ENCODE data around the gene SWSAP1.
A peak's percentile ranks its signal among the peaks of the same experiment; 100 is the strongest.
"Not testable (repeated sequence)": the region's sequence is repeated elsewhere in the genome, so short reads cannot be mapped to it uniquely, and the experiment has no call there.

Gene SWSAP1

DNA sequence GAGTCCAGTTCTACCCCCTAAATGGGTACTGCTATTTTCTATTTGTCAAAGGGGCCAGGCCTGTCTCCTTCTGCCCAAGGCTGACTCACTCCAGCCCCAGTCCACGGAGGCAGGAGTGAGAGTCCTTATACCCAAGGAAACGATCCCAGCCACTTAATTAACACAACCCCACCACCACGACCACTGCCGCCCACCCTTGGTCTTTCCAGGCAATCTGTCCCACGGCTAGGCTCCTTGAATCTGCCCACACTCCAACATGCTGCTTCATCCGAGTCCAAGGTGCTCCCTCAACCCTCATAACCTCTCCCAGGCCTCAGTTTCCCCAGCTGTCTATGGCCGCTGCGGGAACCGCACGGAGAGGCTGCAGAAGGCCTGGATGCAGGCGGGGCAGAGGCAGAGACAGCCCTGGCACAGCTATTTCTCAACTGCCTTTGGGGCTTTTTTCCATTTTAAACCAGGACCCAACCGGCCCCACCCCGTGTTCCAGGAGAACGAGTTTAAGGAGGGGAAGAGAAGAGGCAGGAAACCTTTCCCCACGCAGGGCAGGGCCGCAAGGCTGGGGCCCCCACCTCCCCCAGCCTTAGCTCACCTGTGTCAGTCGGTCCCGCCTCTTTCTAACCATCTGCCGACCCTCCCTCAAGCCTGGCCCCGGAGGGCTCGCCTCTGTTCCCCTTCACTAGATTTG is 35.8 kb upstream of the SWSAP1 start:
- DNase-seq: no peak
- H3K9me3 ChIP-seq (ENCODE audit: control insufficient read depth, low read length): no peaks in the 10 kb centered on the region
- H3K27ac ChIP-seq (ENCODE audit: insufficient read depth, low read length, poor library complexity, severe bottlenecking): peak overlapping the region; percentile 21
- no peaks in the 10 kb centered on the region for H3K27me3 ChIP-seq (replicated peaks; ENCODE audit: control insufficient read depth, insufficient read depth, low read length, poor library complexity, severe bottlenecking)
- H3K4me3 ChIP-seq (ENCODE audit: insufficient read depth, low read depth, low read length, poor library complexity, severe bottlenecking): peak overlapping the region; percentile 55
- H3K4me1 ChIP-seq (ENCODE audit: control insufficient read depth, insufficient read depth, low read length, poor library complexity, severe bottlenecking): peaks cover 27% of the 10 kb centered on the region
- peaks cover 12% of the 10 kb centered on the region for H3K36me3 ChIP-seq (ENCODE audit: control insufficient read depth, insufficient read depth, low read length)

DNA sequence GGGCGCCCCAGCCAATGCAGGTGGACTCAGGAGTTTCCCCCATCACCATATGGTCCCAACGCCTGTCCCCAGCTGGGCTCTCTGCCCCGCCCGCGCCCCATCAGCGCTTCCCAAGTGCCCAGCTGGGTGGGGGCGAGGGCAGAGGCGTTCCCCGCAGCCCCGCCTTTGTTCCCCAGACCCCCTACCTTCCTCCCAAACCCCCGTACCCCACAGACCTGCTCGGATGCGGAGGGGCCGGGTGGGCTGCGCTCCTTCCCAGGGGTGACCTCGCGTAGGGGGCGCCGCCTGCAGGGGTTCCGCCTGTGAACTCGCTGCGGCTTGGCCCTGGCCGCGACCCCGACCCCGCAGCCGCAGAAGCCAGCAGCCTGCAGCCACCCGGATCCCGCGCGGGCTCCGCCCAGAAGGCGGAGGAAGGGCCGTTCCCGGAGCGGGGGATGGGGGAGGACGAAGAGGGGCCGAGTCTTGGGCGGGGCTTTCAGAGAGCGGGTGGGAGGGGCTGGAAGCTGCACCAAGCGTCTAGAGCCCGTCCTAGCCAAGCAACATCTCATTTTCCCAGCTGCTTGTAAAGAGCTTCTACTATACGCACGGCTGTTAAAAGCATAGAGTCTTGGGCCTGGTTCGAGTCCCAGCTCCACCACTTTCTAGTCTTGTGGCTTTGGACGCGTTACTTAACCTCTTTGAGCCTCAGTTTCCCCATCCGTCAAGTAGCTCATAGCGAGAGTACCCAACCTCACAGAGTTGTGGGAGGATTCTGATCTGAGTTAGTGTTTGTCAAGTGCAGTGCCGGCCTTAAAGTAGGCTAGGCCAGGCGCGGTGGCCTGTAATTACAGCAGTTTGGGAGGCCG is 35.0 kb upstream of the SWSAP1 start, which contains the start of gene RAB3D:
TSS of gene RAB3D (minus strand) at position 404 of the 845 bp plus-strand sequence. CDS start 2,258 bp downstream, outside the sequence.
- Histone ChIP-seq H3K4me3 (ENCODE audit: insufficient read depth, low read depth, low read length, poor library complexity, severe bottlenecking) (peak within 1 kb of the TSS; percentile 55), H3K36me3 (ENCODE audit: control insufficient read depth, insufficient read depth, low read length) (peaks cover 12% of the 10 kb centered on the region), H3K27me3 (replicated peaks; ENCODE audit: control insufficient read depth, insufficient read depth, low read length, poor library complexity, severe bottlenecking) (no peaks in the 10 kb centered on the region), H3K27ac (ENCODE audit: insufficient read depth, low read length, poor library complexity, severe bottlenecking) (peak within 1 kb of the TSS; percentile 21), H3K9me3 (ENCODE audit: control insufficient read depth, low read length) (no peaks in the 10 kb centered on the region), H3K4me1 (ENCODE audit: control insufficient read depth, insufficient read depth, low read length, poor library complexity, severe bottlenecking) (peaks cover 27% of the 10 kb centered on the region)
- peak; percentile 56 to 71 (median 60) for DNase-seq

DNA sequence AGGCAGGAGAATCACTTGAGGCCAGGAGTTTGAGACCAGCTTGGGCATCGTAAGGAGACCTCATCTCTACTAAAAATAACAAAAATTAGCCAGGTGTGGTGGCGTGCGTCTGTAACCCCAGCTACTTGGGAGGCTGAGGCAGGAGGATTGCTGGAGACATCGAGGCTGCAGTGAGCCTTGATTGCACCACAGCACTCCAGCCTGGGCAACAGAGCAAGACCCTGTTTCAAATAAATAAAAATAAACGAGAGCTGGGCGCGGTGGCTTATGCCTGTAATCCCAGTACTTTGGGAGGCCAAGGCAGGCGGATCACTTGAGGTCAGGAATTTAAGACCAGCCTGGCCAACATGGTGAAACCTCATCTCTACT is 34.4 kb upstream of the SWSAP1 start:
- H3K27me3 ChIP-seq (replicated peaks; ENCODE audit: control insufficient read depth, insufficient read depth, low read length, poor library complexity, severe bottlenecking); H3K9me3 ChIP-seq (ENCODE audit: control insufficient read depth, low read length); H3K27ac ChIP-seq (ENCODE audit: insufficient read depth, low read length, poor library complexity, severe bottlenecking); DNase-seq: not testable (repeated sequence)
- peaks cover 11% of the 10 kb centered on the region for H3K36me3 ChIP-seq (ENCODE audit: control insufficient read depth, insufficient read depth, low read length)
- peaks cover 28% of the 10 kb centered on the region for H3K4me1 ChIP-seq (ENCODE audit: control insufficient read depth, insufficient read depth, low read length, poor library complexity, severe bottlenecking)
- peak overlapping the region; percentile 55 for H3K4me3 ChIP-seq (ENCODE audit: insufficient read depth, low read depth, low read length, poor library complexity, severe bottlenecking)

DNA sequence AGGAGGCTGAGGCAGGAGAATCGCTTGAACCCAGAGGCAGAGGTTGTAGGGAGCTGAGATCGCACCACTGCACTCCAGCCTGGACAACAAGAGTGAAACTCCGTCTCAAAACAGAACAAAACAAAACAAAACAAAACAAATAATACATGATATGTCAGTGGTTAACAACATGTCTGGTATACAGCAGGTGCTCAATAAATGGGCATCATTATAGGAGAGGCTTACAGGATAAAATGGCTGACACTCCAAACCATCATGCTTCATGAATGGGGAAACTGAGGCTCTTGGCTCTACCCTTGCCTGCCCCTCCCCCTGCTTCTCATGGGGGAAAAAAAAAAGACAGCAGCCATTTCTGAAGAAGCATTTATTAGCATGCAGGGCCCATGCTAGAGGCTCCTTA is 32.0 kb upstream of the SWSAP1 start:
- Histone ChIP-seq H3K4me1 (ENCODE audit: control insufficient read depth, insufficient read depth, low read length, poor library complexity, severe bottlenecking) (peaks cover 37% of the 10 kb centered on the region), H3K27ac (ENCODE audit: insufficient read depth, low read length, poor library complexity, severe bottlenecking) (no peak overlapping the region), H3K4me3 (ENCODE audit: insufficient read depth, low read depth, low read length, poor library complexity, severe bottlenecking) (no peak overlapping the region), H3K9me3 (ENCODE audit: control insufficient read depth, low read length) (no peaks in the 10 kb centered on the region), H3K36me3 (ENCODE audit: control insufficient read depth, insufficient read depth, low read length) (no peaks in the 10 kb centered on the region), H3K27me3 (replicated peaks; ENCODE audit: control insufficient read depth, insufficient read depth, low read length, poor library complexity, severe bottlenecking) (no peaks in the 10 kb centered on the region)
- no peak for DNase-seq

DNA sequence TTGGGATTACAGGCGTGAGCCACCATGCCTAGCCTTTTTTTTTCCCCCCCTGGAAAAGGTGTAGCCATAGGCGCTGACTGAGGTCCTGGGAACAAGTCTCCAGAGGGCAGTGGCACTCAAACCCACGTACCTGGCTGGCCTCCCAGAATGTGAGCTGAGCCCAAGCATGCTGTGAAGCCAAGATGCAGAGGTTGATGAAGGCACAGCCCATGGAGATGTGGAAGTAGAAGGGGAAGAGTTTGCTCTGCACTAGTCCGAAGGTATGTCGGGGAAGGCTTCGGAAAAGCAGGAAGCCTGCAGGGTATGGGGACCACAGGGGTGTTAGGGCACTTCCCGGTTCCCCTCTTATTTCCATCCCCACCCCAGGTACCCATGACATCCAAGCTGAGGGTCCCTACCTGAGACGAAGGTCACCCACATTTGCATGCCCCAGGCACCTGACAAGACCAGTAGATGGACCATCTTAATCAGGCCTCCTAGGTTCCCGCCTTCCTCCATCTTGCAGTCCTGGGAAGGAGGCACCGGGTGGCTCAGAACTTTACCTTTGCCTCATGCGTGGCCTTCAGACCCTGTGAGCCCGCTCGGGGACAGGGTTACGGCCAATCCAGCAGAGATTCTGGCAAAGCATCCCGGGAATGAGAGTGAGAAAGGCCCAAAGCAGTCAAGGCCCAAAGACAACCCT is 29.2 kb upstream of the SWSAP1 start:
- Histone ChIP-seq H3K4me3 (ENCODE audit: insufficient read depth, low read depth, low read length, poor library complexity, severe bottlenecking) (peak overlapping the region; percentile 89), H3K27me3 (replicated peaks; ENCODE audit: control insufficient read depth, insufficient read depth, low read length, poor library complexity, severe bottlenecking) (no peaks in the 10 kb centered on the region), H3K27ac (ENCODE audit: insufficient read depth, low read length, poor library complexity, severe bottlenecking) (peak overlapping the region; percentile 81), H3K36me3 (ENCODE audit: control insufficient read depth, insufficient read depth, low read length) (no peaks in the 10 kb centered on the region), H3K4me1 (ENCODE audit: control insufficient read depth, insufficient read depth, low read length, poor library complexity, severe bottlenecking) (peaks cover 15% of the 10 kb centered on the region), H3K9me3 (ENCODE audit: control insufficient read depth, low read length) (no peaks in the 10 kb centered on the region)
- DNase-seq: no peak

DNA sequence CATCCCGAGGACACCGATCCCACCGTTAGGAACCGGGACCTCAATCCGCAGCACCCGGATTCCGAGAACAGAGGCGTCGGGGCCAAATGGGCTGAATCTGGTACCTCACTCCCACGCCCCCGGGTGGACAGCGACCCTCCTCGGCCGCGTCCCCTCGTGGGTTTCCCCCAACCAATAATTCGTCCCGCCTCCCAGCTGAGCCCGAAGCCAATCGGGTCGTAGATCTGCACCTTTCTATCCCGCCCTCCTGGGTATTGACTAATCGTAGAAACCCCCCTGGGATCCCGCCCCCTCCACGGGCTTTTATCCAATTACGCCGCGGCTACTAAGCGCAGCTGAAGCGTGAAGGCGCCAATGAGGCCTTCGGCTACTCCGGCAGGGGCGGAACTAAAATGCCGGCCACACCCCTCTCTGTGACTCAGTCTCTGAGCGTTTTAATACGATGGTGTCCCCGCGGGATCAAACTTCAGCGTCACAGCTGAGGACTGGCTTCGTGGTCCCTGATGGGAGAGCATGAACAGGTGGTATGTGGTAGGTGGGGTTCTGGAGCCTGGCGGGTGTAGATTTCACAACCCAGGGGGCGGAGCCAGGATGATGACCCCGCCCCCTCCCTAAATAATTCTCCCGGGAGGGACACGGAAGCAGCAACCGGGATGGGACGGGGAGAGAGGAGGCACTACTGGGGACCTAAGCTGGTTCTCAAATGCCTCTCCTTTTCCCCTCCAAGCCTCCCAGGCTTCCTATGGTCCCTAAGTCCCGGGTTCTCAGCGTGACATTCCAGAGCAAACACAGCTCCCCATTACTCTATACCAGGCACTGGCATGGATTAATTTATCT is 28.1 kb upstream of the SWSAP1 start, which contains the start of the genes CCDC159 and TMEM205:
TSS of gene CCDC159 (plus strand) at position 416 of the 837 bp plus-strand sequence. CDS start at position 504, 88 bp downstream.
TSS of gene TMEM205 (minus strand) at position 165 of the 837 bp plus-strand sequence. CDS start 649 bp downstream, outside the sequence.
- Histone ChIP-seq H3K27me3 (replicated peaks; ENCODE audit: control insufficient read depth, insufficient read depth, low read length, poor library complexity, severe bottlenecking) (no peaks in the 10 kb centered on the region), H3K9me3 (ENCODE audit: control insufficient read depth, low read length) (no peaks in the 10 kb centered on the region), H3K4me1 (ENCODE audit: control insufficient read depth, insufficient read depth, low read length, poor library complexity, severe bottlenecking) (peaks cover 15% of the 10 kb centered on the region), H3K27ac (ENCODE audit: insufficient read depth, low read length, poor library complexity, severe bottlenecking) (peak within 1 kb of the TSS; percentile 81), H3K36me3 (ENCODE audit: control insufficient read depth, insufficient read depth, low read length) (no peaks in the 10 kb centered on the region), H3K4me3 (ENCODE audit: insufficient read depth, low read depth, low read length, poor library complexity, severe bottlenecking) (peak within 1 kb of the TSS; percentile 89)
- DNase-seq: peak; percentile 97 to 98 (median 98)

DNA sequence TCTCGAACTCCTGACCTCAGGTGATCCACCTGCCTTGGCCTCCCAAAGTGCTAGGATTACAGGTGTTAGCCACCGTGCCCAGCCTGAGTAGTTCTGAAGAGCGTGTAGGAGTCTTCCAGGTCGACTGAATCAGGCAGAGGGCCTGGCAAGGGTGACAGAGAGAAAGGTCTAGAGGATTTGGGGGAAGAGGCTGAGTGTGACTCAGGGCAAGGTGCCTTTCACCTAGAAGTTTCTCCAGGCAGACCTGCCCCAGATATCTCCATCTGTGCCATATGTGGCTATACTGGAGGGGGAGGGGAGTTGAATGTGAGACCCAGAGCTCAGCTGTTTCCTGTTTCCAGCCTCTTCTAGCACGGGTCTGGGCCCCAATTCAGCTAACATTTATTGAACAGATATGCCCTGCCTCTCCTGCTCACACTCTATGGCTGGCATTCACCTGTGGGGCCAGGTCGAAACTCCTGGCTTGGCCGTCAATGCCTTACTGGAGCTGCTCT is 26.9 kb upstream of the SWSAP1 start:
- no peak overlapping the region for H3K27ac ChIP-seq (ENCODE audit: insufficient read depth, low read length, poor library complexity, severe bottlenecking)
- DNase-seq: no peak

DNA sequence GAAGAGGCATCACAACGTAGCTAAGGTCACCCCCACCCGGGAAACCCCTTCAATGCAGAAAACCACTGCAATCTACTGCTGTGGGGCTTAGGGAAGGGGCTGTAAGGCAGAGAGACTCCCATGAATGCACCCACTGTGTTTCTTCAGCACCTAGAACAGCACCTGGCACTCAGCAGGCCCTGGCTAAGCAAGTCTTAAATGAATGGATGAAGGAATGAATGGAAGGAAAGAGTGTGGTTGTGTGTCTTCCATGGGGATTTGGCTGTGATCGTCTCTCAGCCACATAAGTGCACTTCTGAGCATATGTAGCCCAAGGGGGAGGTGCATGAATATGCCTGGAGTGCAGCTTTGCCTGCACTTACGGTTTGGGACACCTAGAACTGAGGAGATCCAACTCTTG is 25.3 kb upstream of the SWSAP1 start:
- Histone ChIP-seq H3K27ac (ENCODE audit: insufficient read depth, low read length, poor library complexity, severe bottlenecking) (no peak overlapping the region), H3K4me3 (ENCODE audit: insufficient read depth, low read depth, low read length, poor library complexity, severe bottlenecking) (no peak overlapping the region), H3K9me3 (ENCODE audit: control insufficient read depth, low read length) (no peaks in the 10 kb centered on the region), H3K27me3 (replicated peaks; ENCODE audit: control insufficient read depth, insufficient read depth, low read length, poor library complexity, severe bottlenecking) (no peaks in the 10 kb centered on the region), H3K4me1 (ENCODE audit: control insufficient read depth, insufficient read depth, low read length, poor library complexity, severe bottlenecking) (peaks cover 15% of the 10 kb centered on the region), H3K36me3 (ENCODE audit: control insufficient read depth, insufficient read depth, low read length) (no peaks in the 10 kb centered on the region)
- DNase-seq: no peak

More for the DNA sequence above, 26.9 kb upstream of the SWSAP1 start:
- Histone ChIP-seq H3K36me3 (ENCODE audit: control insufficient read depth, insufficient read depth, low read length) (no peaks in the 10 kb centered on the region), H3K4me3 (ENCODE audit: insufficient read depth, low read depth, low read length, poor library complexity, severe bottlenecking) (no peak overlapping the region), H3K4me1 (ENCODE audit: control insufficient read depth, insufficient read depth, low read length, poor library complexity, severe bottlenecking) (peaks cover 15% of the 10 kb centered on the region), H3K27me3 (replicated peaks; ENCODE audit: control insufficient read depth, insufficient read depth, low read length, poor library complexity, severe bottlenecking) (no peaks in the 10 kb centered on the region), H3K9me3 (ENCODE audit: control insufficient read depth, low read length) (no peaks in the 10 kb centered on the region)

DNA sequence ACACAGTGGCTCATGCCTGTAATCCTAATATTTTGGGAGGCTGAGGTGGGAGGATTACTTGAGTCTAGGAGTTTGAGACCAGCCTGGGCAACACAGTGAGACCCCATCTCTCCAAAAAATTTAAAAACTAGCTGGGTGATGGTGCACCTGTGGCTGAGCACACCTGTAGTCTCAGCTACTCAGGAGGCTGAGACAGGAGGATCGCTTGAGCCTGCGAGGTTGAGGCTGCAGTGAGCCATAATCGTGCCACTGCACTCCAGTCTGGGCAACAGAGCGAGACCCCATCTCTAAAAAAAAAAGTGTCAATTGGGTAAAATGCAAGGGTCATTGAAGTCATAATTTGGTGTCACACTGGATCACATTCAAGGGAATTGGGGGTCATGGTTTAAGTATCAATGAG is 20.4 kb upstream of the SWSAP1 start:
- not testable (repeated sequence) for H3K9me3 ChIP-seq (ENCODE audit: control insufficient read depth, low read length); H3K36me3 ChIP-seq (ENCODE audit: control insufficient read depth, insufficient read depth, low read length); H3K4me3 ChIP-seq (ENCODE audit: insufficient read depth, low read depth, low read length, poor library complexity, severe bottlenecking); H3K27ac ChIP-seq (ENCODE audit: insufficient read depth, low read length, poor library complexity, severe bottlenecking); H3K27me3 ChIP-seq (replicated peaks; ENCODE audit: control insufficient read depth, insufficient read depth, low read length, poor library complexity, severe bottlenecking); DNase-seq; H3K4me1 ChIP-seq (ENCODE audit: control insufficient read depth, insufficient read depth, low read length, poor library complexity, severe bottlenecking)
